Stimulated activated CD8-positive, alpha-beta memory T cell treated with anti-CD3 and anti-CD28 coated beads, Interleukin-4, amount 100 ng/mL, for 48 hours (primary cell): ENCODE data around the gene RASGRP1.

ENCODE experiments used
- DNase-seq: peaks from one replicate; pipeline ENCODE4 v3.0.0-alpha.2; 2020

The RASGRP1 gene

GRCh38 chr15:38534691-38535090, 29.9 kb downstream of the RASGRP1 start:
- DNase-seq: no peak

- no peak for DNase-seq
Measured at GRCh38 chr15:38533926-38534325, 30.7 kb downstream of the RASGRP1 start.

- DNase-seq: no peak
Measured at GRCh38 chr15:38533416-38533915, 31.1 kb downstream of the RASGRP1 start.

DNA sequence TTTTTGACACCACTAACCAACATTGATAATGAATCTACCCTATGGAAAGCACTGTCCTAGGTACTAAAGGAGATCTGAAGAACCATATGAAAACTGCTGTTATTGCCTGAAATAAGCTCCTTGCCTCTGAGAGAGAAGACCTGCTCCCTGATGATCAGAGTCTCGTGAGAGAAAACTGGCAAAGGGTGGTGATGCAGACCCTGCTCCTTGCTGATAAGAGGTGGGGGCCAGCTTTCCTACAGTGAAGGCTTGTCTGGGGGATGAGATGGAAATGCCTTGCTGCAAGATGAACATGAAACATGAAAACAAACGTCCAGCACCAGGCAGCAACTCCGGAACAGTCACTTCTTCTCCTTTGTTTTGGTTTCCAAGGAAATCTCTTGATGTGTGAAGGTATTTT, 31.9 kb downstream of the RASGRP1 start:
- DNase-seq: no peak

GRCh38 chr15:38531509-38531908, 33.1 kb downstream of the RASGRP1 start:
- no peak for DNase-seq

DNA sequence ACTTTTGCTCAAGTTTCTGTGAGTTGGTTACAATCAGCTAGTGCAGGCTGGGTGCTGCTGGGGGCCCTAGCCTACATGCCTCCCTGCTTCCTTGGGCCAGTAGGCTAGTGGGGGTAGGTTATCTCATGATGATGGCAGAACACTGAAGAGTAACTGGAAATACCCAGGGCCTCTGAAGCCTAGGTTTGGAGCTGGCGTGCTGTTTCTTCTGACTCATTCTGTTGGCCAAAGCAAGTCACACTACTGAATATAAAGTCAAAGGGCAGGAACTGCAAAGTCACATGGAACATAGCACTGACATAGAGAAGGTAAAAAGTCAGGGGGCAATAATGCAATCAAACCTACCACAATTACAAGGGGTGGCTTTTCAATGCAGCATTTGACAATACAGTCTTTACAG, 34.5 kb downstream of the RASGRP1 start:
- DNase-seq: peak; percentile 46

GRCh38 chr15:38528294-38528693, 36.3 kb downstream of the RASGRP1 start:
- no peak for DNase-seq

- DNase-seq: no peak
Measured at GRCh38 chr15:38526158-38526557, 38.5 kb downstream of the RASGRP1 start.

- DNase-seq: no peak
Measured at GRCh38 chr15:38525489-38525888, 39.1 kb downstream of the RASGRP1 start.

GRCh38 chr15:38524156-38524555, 40.5 kb downstream of the RASGRP1 start:
- no peak for DNase-seq

GRCh38 chr15:38522922-38523321, 41.7 kb downstream of the RASGRP1 start:
- DNase-seq: no peak

- no peak for DNase-seq
Measured at GRCh38 chr15:38521316-38521715, 43.3 kb downstream of the RASGRP1 start.

DNA sequence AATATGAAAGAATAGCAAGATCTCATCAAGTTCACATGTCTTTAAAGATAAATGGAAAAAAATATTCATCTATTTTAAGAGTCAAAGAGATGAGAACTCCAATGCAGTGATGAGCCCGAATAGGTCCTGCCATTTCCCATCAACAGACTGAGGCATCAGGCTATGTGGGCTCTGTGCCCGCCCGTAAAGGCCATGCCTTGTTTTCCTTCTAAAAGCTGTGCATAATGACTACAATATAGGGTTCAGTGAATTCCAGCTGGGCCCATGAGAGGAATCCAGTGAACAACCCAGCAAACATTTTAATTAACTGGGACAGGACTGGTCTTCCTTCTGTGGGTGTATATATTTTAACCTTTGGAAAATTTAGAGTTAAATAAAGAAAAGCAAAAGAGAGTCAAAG, 44.6 kb downstream of the RASGRP1 start:
- no peak for DNase-seq

DNA sequence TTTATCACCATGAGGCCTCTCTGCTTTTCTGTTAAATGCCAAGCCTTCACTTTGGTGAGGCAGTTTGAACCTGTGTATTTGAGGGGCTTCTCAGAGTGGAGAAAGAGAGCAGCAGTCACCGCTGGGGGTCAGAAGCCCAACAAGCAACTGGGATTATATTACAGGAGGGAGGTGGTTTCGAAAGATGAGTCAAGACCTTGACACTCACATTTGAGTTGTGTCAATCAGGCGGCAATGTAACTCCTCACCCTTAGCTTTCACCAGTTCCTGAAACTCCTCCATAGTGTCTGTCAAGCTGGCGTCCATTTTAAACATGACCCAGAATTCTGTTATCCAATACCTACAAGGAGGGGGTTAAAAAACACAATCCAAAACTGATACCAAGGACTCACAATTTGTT, 46.5 kb downstream of the RASGRP1 start:
- DNase-seq: no peak

DNA sequence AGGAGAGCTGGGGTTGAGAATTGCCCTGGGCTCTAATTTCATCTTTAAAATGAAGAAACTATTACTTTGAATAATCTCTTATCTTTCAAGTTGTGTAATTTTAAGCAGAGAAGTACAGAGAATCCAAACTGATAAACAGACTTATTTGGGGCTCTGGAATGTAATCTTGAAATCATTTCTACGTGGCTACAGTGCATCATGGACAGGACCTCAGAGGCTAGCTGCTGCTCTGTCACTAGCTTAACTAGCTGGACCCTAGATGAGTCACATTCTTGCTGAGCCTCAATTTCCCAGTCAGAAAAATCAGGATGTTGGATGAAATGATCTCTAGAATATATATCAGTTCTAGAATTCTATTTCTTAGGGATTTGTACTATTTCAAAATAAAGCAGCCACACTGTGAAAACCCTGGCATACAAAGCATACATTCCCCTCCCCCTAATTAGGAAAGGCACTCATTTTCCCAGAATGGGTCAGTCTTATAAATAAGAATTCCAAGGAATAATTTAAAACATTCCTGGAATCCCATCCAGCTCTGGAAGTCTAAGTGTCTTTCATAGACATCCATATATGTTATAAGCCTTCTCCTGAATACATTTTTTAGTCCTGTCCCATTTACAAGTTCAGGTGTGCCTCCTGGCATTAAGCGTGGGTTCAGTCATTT, 47.2 kb downstream of the RASGRP1 start:
- no peak for DNase-seq

DNA sequence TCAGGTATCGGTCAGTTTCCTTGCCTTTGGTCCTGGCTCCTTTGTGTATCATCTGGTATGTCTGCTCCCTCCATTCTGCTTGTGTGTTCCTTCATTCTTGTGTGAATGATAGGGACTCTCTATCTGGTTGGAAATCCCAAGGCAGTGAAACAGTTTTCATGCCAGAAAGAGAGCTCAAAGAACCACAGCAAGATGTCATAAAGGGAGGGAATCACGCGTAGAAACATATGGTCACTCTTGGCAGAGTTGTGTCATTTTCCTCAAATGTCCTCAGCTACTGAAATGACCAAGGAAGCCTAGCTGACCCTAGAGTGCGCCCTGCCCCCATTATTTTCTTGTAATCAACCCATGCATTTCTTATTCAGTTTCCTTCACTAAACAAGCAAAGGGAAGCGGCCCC, 48.0 kb downstream of the RASGRP1 start:
- DNase-seq: no peak

GRCh38 chr15:38514601-38515000, 50.0 kb downstream of the RASGRP1 start:
- no peak for DNase-seq

DNA sequence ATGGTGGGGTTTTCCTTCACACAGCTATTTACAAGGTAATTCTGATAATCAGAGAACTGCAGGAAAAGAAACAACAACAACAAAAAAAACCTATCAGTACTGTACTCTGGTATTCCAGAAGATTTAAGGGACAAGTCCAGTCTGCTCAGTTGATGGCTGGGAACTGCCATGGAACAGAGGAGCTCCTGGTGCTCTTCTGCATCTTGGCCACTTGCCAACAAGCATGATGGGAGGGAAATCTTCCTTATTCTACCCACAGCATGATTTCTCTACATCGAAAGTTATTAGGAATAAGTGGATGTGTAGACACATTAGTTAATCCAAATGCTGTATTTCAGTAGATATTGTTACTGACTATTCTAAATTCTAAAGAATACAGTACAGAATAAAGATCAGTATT, 51.7 kb downstream of the RASGRP1 start:
- DNase-seq: no peak

DNA sequence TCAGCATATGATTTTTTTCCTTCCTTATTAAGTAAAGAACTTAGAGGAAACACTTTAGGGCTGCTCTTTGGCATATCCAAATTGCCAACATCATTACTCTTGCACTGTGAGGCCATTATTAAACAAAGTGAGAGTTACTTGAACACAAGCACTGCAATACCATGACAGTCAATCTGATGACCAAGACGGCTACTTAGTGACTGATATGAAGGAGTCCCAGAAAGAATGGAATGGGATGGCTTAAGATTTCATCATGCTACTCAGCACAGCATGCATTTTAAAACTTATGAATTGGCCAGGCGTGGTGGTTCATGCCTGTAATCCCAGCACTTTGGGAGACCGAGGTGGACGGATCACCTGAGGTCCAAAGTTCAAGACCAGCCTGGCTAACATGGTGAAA, 55.5 kb downstream of the RASGRP1 start:
- no peak for DNase-seq

- DNase-seq: no peak
Measured at GRCh38 chr15:38508647-38509046, 56.0 kb downstream of the RASGRP1 start.

- DNase-seq: no peak
Measured at GRCh38 chr15:38507570-38507969, 57.0 kb downstream of the RASGRP1 start.

DNA sequence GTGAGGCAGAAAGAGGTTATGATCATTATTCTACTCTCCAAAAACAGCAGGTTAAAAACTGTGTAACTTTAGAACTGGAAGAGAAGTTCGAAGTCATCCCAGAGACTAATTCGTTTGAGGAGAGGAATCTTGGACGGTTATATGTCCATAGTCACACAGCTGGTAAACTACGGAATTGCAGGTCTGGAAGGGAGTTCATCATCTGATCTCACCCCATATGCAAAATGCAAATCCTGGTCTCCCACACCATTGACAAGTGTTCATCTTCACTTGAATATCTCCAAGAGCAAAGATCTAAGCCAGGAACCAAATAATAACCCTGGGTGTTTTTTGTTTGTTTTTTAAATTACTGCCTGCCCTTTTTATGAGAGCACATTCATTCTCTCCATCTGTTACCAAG, 57.6 kb downstream of the RASGRP1 start:
- DNase-seq: no peak

GRCh38 chr15:38504680-38505467, 59.7 kb downstream of the RASGRP1 start:
- no peak for DNase-seq

DNA sequence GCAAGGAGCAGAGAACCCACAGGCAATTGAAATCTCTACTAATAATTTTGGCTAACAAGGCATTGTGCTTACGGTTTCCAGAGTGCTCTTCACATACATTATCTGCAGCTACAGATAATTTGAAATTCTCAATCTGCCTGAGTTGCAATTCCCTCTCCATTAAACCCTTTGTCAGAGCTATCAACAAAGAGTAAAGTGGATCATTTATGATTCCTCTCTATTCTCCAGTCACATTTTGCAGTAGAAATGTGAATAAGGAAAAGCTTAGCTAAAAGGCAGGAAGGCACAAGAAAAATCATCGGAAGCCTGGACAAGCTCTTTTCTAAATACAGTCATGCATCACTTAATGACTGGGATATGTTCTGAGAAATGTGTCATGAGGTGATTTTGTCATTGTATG, 61.1 kb downstream of the RASGRP1 start:
- DNase-seq: no peak

- DNase-seq: no peak
Measured at GRCh38 chr15:38499651-38500050, 65.0 kb downstream of the RASGRP1 start.
